Mesothelial cell of epicardium (in vitro differentiated cells): ENCODE data around the gene FAF2. TPM values are rescaled to one million over a fixed set of nuclear protein-coding genes. Genes with fewer than 3 reads are reported as not detected.

Experiments
- DNase-seq, 2 experiments: peaks; one replicate each; pipeline ENCODE4 v3.0.0; 2021; ENCODE audit warnings: low spot score in 2 of 2; ENCODE audit not compliant: unreplicated experiment in 2 of 2
- H3K27ac Mint-ChIP-seq: 2 replicates; pipeline ENCODE4 v1.8.0; 2021; ENCODE audit warnings: mixed read lengths
- H3K27me3 Mint-ChIP-seq: 2 replicates; pipeline ENCODE4 v1.8.0; 2021; ENCODE audit warnings: low read depth, mixed read lengths
- H3K36me3 Mint-ChIP-seq: 2 replicates; pipeline ENCODE4 v1.8.0; 2021; ENCODE audit warnings: mixed read lengths
- H3K4me1 Mint-ChIP-seq: 2 replicates; pipeline ENCODE4 v1.8.0; 2021; ENCODE audit warnings: mixed read lengths
- H3K4me3 Mint-ChIP-seq: 2 replicates; pipeline ENCODE4 v1.8.0; 2021; ENCODE audit warnings: mild to moderate bottlenecking, moderate library complexity, mixed read lengths
- H3K9me3 Mint-ChIP-seq: 2 replicates; pipeline ENCODE4 v1.8.0; 2021; ENCODE audit warnings: mixed read lengths
- total RNA-seq: library from RNA; stranded (reverse); gene quantifications from 3 replicates; pipeline ENCODE4 v1.2.1, GENCODE V29; 2021
- TF ChIP-seq, protein P1 (sequence below): fragments of 200-600 bp; sonication (generic); IDR thresholded peaks from one replicate; pipeline ENCODE4 v1.5.0; 2021; ENCODE audit warnings: antibody characterized with exemption; ENCODE audit not compliant: unreplicated experiment

The FAF2 gene
- total RNA-seq, 1 donor from 2014 or later = 52.7 TPM

DNA sequence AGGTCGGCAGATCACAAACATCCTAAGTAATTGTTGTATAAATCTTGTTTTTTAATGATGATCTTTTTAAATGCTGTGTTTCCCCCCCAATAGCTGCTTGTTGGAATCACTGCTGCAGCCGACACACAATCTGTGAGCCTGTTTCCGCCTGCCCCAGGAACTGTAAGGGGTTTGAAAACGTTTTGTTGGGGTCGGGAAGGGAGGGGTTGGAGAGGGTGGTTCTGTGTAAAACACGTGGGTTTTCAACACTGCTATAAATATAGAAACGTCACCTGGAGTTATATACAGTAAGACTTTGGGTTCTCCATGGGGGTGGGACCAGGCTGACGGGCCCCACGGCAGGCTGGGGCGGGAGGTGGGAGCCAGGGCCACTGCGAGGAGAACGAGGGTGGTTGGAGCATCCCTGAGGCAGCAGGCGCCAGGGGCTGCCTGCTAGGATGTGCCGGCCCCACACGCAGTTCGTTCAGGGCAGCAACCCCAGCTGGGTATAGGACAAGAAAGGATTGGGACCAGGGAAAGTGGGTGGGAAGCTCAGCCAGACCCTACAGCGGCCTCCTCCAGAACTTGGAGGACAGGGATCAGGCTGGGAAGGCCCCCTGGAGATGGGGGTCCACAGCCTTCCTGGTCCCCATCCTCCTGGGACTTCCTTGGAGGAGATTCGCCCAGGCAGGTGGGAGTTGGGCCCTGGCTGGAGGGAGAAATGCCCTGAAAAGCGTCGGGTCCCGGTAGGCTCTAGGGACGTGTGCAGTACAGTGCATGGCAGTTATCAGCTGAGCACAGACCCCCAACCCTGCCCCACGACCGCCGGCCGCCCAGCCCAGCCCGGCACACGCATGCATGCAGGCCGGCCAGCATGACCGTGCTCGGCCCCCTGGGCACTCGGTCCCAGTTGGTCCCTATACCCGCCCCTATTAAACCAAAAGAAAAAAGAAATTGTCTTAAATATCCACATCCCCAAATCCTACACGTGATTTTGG, 79.3 kb downstream of the FAF2 start:
- no peaks in the 10 kb centered on the region for H3K27me3 Mint-ChIP-seq
- peaks cover 14% of the 10 kb centered on the region for H3K36me3 Mint-ChIP-seq
- no peak for DNase-seq
- H3K27ac Mint-ChIP-seq = no peak overlapping the region
- no peaks in the 10 kb centered on the region for H3K9me3 Mint-ChIP-seq
- peaks cover 2% of the 10 kb centered on the region for H3K4me1 Mint-ChIP-seq
- no peak overlapping the region for H3K4me3 Mint-ChIP-seq
- TF ChIP-seq, protein P1, sequence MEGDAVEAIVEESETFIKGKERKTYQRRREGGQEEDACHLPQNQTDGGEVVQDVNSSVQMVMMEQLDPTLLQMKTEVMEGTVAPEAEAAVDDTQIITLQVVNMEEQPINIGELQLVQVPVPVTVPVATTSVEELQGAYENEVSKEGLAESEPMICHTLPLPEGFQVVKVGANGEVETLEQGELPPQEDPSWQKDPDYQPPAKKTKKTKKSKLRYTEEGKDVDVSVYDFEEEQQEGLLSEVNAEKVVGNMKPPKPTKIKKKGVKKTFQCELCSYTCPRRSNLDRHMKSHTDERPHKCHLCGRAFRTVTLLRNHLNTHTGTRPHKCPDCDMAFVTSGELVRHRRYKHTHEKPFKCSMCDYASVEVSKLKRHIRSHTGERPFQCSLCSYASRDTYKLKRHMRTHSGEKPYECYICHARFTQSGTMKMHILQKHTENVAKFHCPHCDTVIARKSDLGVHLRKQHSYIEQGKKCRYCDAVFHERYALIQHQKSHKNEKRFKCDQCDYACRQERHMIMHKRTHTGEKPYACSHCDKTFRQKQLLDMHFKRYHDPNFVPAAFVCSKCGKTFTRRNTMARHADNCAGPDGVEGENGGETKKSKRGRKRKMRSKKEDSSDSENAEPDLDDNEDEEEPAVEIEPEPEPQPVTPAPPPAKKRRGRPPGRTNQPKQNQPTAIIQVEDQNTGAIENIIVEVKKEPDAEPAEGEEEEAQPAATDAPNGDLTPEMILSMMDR = no peak

DNA sequence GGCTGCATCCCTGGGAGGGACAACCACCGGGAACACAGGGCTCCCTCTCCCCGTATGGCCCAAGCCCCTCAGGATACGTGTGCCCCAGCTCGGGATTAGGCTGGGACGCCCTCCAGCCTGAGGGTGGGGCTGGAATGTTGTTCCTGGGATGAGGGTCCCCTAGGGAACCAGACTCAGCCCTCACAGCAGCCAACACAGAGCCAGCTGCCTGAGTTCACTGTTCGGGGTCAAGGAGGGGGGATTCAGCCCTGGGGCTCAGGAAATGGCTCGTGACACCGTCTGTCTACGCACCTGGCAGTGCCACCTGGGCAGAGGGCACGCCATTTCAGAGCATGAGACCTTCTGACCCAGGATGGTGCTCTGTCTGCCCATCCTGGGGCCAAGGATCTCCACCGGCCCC, 80.1 kb downstream of the FAF2 start:
- Mint-ChIP-seq H3K36me3 (peaks cover 16% of the 10 kb centered on the region), H3K27ac (no peak overlapping the region), H3K4me3 (no peak overlapping the region), H3K4me1 (peaks cover 4% of the 10 kb centered on the region), H3K27me3 (no peaks in the 10 kb centered on the region), H3K9me3 (no peaks in the 10 kb centered on the region)
- DNase-seq = no peak
- TF ChIP-seq, protein P1 = no peak

DNA sequence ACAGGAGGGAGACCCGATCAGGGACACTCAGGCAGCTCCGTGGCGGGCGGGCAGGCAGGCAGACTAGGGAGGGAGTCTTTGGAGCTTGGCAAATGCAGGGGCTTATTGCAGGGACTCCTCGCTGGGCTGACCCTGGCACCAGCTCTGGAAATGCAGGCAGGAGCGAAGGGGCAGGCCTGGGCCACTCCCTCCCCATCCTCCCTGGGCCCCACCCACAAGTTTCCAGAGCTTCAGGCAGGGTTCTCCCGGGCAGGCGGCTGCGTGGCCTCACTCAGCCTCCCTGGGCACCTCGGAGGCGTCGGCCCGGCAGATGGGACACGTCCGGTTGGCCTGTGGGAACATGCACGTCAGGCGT, 80.6 kb downstream of the FAF2 start:
- DNase-seq = no peak
- H3K27me3 Mint-ChIP-seq = no peaks in the 10 kb centered on the region
- no peak overlapping the region for H3K4me3 Mint-ChIP-seq
- peaks cover 16% of the 10 kb centered on the region for H3K36me3 Mint-ChIP-seq
- TF ChIP-seq, protein P1 = no peak
- H3K9me3 Mint-ChIP-seq = no peaks in the 10 kb centered on the region
- H3K27ac Mint-ChIP-seq = no peak overlapping the region
- peaks cover 9% of the 10 kb centered on the region for H3K4me1 Mint-ChIP-seq

DNA sequence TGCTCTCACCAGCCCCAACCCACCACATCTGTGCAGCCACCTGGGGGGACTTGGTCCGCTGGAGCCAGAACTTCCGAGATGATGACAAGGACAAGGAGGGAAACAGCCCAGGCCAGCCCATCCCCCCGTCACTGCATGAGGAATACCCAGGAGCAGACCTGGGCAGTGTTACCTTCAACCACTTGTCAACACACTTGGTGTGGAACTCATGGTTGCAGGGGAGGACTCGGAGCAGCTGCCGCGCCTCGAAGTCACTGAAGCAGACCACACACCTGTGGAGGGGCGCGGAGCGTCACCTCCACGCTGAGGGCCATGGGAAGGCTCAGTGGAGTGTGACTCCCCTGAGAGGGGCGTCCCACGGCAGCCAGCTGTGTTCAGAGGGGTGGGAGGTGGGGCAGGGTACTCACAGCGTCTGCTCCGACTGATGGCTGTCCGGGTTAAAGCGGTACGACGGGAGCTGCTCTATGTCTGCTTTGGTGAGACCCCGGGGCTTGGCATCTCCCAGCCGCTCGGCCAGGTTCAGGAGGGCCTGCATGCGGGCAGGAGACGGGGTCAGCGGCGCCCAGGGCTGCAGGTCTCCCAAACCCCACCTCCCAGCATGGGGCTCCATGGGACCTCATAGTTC, 81.0 kb downstream of the FAF2 start:
- TF ChIP-seq, protein P1 = no peak
- peaks cover 16% of the 10 kb centered on the region for H3K36me3 Mint-ChIP-seq
- no peak for DNase-seq
- no peaks in the 10 kb centered on the region for H3K9me3 Mint-ChIP-seq
- no peaks in the 10 kb centered on the region for H3K27me3 Mint-ChIP-seq
- H3K27ac Mint-ChIP-seq = no peak overlapping the region
- peaks cover 14% of the 10 kb centered on the region for H3K4me1 Mint-ChIP-seq
- no peak overlapping the region for H3K4me3 Mint-ChIP-seq

DNA sequence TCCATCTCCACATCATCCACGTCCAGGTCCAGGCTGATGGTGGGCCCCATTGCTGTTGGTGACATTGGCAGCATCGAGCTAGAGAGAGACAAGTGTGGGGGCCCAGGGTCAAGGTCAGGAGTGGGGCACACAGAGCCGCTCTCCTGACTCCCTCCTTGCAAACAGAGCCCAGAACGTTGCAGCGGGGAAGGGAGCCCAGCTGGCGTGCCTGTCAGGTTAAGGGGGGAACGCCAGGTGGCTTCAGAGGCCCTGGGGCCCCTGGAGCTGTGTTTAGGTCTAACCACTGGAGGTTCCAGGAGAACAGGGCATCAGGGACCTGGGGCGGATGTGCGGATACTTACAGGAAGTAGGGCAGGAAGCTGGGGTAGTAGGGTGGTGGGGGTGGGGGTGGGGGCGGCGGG, 81.6 kb downstream of the FAF2 start:
- no peak overlapping the region for H3K27ac Mint-ChIP-seq
- no peaks in the 10 kb centered on the region for H3K27me3 Mint-ChIP-seq
- no peak overlapping the region for H3K4me3 Mint-ChIP-seq
- no peak for DNase-seq
- TF ChIP-seq, protein P1 = no peak
- peaks cover 16% of the 10 kb centered on the region for H3K36me3 Mint-ChIP-seq
- no peaks in the 10 kb centered on the region for H3K9me3 Mint-ChIP-seq
- peaks cover 19% of the 10 kb centered on the region for H3K4me1 Mint-ChIP-seq
